ENCODE data around the gene KIF13A.
"Not testable (repeated sequence)": the region's sequence is repeated elsewhere in the genome, so short reads cannot be mapped to it uniquely, and the experiment has no call there.

KIF13A gene

GRCh38 chr6:17932330-17932852 lies 55.0 kb downstream of the KIF13A start:
- DNase-seq (ENCODE audit: low spot score) = no peak

DNA sequence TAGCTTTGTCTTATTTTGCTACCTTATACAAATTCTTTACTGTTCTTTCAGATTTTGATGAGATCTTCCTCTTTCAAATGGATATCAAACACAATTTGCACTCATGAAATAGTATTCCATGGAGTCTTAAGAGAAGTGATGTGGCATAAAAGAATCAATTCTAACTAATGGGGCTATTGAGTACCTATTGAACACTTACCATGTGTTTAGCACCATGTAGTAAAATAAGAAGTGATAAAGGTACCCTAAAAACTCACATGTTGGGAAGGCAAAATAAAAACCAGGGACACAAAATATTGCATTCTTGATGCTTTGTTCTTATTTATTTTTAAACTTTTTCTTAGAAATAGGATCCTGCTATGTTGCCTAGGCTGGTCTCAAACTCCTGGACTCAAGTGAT lies 56.2 kb downstream of the KIF13A start:
- no peak for DNase-seq (ENCODE audit: low spot score)

- DNase-seq (ENCODE audit: low spot score) = no peak
Observed at GRCh38 chr6:17930321-17930993, 57.0 kb downstream of the KIF13A start.

- no peak for DNase-seq (ENCODE audit: low spot score)
Observed at GRCh38 chr6:17928514-17929430, 58.7 kb downstream of the KIF13A start.

GRCh38 chr6:17927705-17928104 lies 59.7 kb downstream of the KIF13A start:
- no peak for DNase-seq (ENCODE audit: low spot score)

DNA sequence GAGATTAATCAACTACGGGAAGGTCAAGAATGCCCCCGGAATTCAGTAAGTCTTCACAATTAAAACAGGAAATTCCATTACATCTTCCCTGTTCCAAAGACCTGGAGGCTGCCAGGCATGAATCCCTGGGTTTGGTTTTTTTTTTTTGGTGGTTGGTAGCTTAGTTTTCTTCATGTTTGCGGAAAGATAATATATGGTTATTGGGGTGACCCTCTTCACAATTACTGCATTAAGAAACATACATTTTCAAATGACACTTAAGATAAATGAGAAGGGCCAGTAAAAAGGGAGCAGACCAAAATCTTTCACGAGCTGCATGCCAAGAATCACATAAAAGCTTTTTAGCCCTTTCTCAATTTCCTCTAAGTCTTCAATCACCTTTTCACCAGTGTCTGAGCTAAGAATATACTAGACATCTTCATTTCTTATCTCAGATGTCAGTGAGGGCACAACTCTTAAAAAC lies 64.0 kb downstream of the KIF13A start:
- DNase-seq (ENCODE audit: low spot score) = no peak

GRCh38 chr6:17921454-17921853 lies 66.0 kb downstream of the KIF13A start:
- no peak for DNase-seq (ENCODE audit: low spot score)

DNA sequence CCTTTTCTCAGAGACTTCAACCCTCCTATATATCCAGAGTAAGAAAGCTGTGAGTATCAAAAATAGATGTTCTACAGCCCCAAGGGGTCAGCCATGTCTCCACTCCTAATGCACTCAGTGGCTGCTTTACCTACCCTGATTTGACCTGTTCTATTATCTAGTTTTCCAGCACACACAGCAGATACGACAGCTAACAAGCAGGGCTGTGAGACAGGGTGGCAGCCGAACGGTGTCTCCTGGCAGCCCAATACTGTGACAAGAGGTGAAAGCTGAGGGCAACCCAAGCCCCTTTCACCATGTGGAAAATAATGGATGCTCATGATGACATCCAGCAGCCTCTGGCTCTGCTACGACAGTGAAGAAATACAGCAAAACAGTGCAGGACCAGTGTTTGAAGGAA lies 67.9 kb downstream of the KIF13A start:
- no peak for DNase-seq (ENCODE audit: low spot score)

DNA sequence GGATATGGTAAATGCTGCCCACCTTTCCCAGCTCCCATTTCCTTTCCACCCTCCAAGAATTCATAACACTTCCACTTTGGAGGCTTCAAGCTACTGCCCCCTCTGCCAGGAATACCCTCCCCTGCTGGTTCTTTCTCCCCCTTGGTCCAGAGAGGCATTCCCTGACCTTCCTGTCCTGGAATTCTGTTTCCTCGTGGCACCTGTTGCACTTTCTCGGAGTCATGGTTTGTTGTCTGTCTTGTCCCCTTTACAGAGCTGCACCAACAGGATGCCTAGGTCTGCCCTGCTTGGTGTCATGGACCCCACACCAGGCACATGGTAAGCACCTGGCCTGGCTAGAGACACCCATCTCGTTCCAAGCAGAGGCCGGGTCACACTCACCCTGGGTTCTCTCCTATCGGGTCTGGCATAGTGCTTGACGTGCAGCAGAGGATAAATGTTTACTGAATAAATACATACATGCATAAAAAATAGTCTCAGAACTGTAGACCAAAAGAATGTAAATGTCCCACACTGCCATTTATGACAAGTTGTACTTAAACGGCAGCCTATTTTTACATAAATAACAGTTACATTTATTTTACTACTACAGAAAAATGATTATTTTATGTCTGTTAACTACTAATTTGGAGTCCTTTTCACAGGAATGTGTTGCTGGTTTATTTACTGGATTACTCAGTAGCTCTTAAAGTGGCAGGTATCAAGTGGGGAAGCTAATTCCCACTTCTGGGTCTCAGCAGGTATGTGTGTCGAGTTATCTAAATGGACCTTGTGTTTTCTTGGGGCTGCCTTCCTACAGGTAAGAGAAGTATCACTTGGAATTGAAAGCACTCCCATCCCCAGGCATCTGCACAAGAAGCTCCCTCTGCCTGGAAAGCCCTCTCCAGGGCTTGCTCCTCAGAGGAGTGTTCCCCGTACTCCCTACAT lies 69.3 kb downstream of the KIF13A start:
- DNase-seq (ENCODE audit: low spot score) = no peak

- DNase-seq (ENCODE audit: low spot score) = no peak
Observed at GRCh38 chr6:17914651-17915050, 72.8 kb downstream of the KIF13A start.

- no peak for DNase-seq (ENCODE audit: low spot score)
Observed at GRCh38 chr6:17912521-17912920, 74.9 kb downstream of the KIF13A start.

DNA sequence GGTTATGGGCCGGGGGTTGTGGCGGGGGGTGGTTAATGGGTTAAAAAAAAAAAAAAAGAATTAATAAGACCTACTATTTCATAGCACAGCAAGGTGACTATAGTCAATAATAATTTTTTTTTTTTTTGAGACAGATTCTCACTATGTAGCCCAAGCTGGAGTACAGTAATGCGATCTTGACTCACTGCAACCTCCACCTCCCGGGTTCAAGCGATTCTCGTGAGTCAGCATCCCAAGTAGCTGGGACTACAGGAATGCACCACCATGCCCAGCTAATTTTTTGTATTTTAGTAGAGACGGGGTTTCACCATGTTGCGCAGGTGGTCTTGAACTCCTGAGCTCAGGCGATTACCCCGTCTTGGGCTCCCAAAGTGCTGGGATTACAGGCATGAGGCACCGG lies 75.8 kb downstream of the KIF13A start:
- DNase-seq (ENCODE audit: low spot score) = not testable (repeated sequence)

- DNase-seq (ENCODE audit: low spot score) = no peak
Observed at GRCh38 chr6:17910189-17910588, 77.2 kb downstream of the KIF13A start.

- no peak for DNase-seq (ENCODE audit: low spot score)
Observed at GRCh38 chr6:17908831-17909230, 78.6 kb downstream of the KIF13A start.

- no peak for DNase-seq (ENCODE audit: low spot score)
Observed at GRCh38 chr6:17907406-17908229, 79.8 kb downstream of the KIF13A start.

DNA sequence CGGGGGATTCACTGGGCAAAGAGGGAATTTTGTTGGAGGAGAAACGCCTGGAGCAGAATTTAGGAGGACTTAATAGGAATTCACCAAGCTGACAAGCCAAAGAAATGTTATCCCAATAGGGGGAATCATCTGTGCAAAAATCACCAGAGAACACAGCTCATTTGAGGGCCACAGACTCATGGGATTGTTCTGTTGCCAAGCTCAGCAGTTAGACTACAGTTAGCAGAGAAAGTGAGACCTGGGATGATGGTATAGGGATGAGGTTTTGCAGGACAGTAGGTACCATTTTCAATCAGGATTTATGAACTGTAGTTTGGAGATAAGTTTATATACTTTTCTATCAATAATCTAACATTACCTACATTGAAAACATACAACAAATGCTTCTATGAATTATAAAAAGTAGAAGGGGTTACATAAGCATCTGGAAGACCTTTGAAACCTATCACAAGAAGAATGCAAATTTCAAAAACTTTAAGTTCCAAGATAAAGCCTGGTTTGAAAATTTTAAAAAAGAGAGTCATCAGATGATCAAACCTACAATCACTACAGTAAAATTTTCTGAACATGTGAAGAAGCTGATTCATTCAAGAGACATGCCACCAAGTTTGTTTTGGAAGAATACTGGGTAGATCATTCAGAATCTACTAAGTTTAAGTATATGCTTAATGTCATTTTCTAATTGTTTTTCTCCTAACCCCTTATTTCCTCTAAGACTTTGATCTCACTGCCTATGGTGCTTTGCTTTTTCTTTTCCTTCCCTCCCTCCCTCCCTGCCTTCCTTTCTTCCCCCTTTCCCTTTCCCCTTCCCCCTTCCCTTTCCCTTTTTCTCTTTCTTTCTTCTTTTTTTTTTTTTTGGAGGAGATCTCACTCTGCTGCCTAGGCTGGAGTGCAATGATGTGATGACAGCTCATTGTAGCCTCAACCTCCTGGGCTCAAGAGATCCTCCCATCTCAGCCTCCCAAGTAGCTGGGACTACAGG lies 81.5 kb downstream of the KIF13A start:
- no peak for DNase-seq (ENCODE audit: low spot score)

DNA sequence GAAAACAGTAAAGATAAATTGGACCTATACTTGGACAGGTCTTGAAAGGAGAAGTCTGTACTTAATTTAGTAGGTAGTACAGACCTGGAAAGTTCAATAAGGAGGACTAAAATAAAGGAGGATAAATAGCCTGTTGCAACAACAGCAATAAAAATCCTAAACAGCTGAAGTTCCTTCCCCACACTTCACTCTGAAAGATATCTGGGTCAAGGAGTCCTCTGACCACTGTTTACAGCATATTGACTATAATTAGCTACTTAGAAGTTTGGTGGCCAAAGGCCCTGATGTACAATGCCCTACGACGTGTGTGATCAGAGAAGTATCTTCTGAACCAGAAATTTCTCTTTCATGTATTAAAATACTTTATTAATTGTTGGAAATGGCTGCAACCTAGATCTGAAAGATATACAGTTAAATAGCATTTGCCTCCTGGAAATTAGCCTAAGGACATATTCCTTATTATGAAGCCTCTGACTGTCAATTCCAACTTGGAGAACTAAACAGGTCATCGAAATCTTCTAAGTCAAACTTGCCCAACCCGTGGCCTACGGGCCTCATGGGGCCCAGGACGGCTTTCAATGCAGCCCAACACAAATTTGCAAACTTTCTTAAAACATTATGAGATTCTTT lies 82.8 kb downstream of the KIF13A start:
- no peak for DNase-seq (ENCODE audit: low spot score)

DNA sequence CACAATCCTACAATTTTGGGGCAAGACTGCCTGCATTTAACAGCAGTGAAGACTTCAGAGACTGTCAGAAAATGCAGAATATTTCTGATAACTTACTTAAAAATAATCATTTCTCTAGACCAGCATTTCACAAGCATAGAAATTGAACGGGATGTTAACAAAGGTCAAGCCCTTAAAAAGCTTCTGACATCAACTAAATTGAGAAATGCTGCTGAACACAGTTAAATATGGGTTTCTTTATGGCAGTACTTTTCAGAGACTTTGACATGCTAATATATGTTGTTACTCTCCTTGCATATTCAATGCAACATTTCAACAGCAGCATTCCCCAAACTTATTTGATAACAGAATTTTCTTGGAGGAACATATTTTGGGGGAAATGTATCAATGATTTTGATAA lies 84.5 kb downstream of the KIF13A start:
- no peak for DNase-seq (ENCODE audit: low spot score)

DNA sequence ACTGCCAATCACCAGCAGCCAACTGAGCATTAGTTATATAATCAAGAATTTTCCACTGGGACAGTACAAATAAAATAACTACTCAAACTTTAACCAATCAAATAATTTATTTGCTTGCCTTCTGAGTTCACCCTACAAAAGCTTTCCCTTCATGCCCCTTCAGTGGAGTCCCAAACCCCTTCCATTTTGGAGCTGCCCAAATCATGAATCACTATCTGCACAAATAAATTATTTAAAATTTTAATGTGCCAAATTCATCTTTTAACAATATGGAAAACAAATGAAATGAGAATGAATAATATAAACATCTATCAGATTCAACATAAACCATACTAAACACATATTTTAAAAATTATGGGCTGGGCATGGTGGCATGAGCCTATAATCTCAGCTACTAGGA lies 85.9 kb downstream of the KIF13A start:
- DNase-seq (ENCODE audit: low spot score) = no peak

Data from CD4-positive, alpha-beta T cell treated with Interleukin-6 at 100 ng/mL for 8 hours (primary cell).